HG03045 (cell line): ENCODE data around the gene SIN3B.
"Not testable (repeated sequence)": the region's sequence is repeated elsewhere in the genome, so short reads cannot be mapped to it uniquely, and the experiment has no call there.

Source experiments
- ATAC-seq: cut with Tn5 transposase; IDR thresholded peaks from one replicate; pipeline ENCODE4 v1.9.1; 2021; ENCODE audit warnings: mild to moderate bottlenecking, moderate library complexity; ENCODE audit not compliant: unreplicated experiment

SIN3B gene, protein sequence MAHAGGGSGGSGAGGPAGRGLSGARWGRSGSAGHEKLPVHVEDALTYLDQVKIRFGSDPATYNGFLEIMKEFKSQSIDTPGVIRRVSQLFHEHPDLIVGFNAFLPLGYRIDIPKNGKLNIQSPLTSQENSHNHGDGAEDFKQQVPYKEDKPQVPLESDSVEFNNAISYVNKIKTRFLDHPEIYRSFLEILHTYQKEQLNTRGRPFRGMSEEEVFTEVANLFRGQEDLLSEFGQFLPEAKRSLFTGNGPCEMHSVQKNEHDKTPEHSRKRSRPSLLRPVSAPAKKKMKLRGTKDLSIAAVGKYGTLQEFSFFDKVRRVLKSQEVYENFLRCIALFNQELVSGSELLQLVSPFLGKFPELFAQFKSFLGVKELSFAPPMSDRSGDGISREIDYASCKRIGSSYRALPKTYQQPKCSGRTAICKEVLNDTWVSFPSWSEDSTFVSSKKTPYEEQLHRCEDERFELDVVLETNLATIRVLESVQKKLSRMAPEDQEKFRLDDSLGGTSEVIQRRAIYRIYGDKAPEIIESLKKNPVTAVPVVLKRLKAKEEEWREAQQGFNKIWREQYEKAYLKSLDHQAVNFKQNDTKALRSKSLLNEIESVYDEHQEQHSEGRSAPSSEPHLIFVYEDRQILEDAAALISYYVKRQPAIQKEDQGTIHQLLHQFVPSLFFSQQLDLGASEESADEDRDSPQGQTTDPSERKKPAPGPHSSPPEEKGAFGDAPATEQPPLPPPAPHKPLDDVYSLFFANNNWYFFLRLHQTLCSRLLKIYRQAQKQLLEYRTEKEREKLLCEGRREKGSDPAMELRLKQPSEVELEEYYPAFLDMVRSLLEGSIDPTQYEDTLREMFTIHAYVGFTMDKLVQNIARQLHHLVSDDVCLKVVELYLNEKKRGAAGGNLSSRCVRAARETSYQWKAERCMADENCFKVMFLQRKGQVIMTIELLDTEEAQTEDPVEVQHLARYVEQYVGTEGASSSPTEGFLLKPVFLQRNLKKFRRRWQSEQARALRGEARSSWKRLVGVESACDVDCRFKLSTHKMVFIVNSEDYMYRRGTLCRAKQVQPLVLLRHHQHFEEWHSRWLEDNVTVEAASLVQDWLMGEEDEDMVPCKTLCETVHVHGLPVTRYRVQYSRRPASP

DNA sequence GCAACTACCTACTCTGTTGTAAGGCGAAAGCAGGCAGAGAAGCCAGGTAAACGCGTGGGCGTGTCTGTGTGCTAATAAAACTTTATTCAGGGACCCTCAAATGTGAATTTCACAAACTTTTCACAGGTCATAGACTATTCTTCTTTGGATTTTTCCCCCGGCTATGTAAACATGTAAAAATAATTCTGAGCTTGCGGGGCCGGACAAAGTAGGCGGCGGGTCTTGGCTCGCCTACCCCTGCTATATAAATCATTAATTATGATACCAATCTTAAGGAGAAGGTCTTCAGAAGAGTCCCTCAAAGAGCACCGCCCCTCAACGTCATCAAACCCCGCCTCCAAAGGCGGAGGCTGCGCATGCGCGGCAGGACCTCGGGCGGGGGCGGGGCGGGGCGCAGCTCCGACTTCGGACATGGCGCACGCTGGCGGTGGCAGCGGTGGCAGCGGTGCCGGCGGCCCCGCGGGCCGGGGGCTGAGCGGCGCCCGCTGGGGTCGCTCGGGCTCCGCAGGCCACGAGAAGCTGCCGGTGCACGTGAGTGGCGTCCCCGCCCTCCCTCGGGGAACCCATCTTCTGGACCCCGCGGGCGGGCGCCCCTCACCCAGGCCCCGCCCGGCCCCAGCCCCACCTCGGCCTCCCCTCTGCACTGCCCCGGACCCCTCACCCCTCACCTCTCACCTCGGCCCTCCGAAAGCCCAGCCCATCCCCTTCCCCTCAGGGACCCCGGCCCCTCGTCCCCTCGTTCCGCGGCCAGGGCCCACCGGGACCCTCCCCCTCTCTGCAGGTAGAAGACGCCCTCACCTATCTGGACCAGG, at the start of gene SIN3B:
SIN3B (plus strand) TSS at position 389 of the 812 bp plus-strand sequence; CDS start at position 412, 23 bp downstream.
- ATAC-seq, result peak; percentile 67

DNA sequence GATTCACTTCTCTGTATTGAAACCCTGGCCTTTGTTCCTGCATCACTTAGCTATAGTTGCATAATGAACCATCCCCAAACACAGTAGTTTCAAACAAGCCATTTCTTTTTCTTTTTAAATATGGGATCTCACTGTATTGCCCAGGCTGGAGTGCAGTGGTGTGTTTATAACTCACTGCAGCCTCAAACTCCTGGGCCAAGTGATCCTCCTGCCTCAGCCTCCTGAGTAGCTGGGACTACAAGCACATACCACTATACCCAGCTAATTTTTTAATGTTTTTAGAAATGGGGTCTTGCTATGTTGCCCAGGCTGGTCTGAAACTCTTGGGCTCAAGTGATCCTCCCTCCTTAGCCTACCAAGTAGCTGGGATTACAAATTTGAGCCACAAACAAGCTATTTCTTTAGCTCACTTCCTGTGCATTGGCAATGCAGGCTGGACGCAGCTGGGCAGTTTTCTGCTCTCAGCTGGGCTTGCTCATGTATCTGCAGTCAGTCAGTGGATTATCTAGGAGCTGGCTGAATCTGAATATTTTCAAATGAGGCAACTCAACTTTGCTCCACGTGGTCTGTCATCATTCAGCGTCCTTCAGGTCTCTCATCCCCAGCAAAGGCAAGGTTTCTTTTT, 49.5 kb upstream of the SIN3B start:
- ATAC-seq, result no peak

DNA sequence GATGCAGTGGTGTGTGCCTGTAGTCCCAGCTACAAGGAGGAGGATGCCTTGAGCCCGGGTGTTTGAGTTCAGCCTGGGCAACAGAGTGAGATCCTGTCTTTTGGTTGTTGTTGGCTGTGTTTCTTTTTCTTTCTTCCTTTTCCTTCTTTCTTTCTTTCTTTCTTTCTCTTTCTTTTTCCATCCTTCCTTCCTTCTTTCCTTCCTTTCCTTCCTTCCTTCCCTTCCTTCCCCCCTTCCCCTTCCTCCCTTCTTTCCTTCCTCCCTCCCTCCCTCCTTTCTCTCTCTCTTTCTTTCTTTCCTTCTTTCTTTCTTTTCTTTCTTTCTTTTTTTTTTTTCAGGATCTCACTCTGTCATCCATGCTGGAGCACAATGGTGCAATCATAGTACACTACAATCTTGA, 46.5 kb upstream of the SIN3B start:
- ATAC-seq, result no peak

DNA sequence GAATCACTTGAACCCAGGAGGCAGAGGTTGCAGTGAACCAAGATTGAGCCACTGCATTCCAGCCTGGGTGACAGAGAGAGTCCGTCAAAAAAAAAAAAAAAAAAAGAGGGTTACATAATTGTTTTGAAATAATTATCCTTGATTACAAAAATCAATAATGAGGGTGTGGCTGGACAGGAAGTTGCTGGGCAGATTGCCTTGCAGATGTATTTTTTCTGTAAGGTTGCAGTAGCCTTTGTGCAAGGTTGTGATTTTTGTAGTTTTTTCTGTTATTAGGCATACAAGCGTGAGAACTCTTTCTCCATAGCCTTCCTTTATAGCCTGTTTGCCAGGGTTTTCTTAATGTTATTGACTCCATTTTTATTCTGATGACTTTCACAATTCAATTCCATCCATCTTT, 40.7 kb upstream of the SIN3B start:
- ATAC-seq, result no peak

DNA sequence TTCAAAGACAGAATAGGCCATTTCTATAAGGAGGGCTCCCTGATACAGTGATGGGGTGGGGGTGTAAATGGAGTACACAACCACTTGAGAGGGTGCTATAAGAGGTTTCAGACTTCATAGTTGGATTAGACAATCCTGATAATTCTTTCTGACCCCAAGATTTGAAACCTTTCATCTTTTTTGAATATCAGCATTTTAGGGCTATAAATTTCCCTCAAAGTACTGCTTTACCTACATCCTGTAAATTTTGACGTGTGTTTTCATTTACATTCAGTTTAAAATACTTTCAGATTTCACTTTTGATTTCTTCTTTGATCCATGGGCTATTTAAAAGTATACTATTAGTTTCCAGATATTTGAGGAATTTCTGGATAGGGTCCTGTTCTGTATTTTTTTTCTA, 40.0 kb upstream of the SIN3B start:
- no peak for ATAC-seq

DNA sequence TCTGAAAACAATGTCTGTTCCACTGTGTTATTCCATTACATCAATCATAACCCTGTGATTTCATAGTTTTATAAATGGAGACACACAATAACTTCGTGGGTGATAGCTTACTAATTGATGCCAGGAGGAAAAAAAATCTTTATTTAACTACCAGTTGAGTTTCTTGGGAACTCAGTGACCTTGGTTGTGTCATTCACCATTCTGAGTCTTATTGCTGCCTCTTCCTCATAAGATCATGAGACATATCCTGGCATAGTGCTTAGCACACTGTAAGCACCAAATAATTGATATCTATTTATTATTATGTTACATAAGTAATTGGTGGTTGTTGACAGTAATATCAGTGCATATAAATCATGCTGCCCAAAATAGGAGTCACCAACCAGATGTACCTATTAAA, 39.1 kb upstream of the SIN3B start:
- no peak for ATAC-seq

DNA sequence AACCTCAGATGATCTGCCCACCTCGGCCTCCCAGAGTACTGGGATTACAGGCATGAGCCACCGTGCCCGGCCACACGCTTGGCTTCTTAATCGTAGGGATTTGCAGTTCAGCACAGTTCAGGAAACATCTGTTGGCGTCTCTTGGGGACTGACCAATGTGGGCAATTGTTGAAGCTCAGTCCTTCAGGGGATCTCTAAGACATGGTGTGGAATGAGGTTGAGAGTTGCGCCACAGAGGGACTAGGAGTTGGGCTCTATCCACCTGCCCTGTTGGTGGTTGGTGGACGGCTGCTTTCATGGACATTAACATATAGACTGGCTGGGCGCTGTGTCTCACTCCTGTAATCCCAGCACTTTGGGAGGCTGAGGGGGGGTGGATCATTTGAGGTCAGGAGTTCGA, 37.3 kb upstream of the SIN3B start:
- no peak for ATAC-seq

DNA sequence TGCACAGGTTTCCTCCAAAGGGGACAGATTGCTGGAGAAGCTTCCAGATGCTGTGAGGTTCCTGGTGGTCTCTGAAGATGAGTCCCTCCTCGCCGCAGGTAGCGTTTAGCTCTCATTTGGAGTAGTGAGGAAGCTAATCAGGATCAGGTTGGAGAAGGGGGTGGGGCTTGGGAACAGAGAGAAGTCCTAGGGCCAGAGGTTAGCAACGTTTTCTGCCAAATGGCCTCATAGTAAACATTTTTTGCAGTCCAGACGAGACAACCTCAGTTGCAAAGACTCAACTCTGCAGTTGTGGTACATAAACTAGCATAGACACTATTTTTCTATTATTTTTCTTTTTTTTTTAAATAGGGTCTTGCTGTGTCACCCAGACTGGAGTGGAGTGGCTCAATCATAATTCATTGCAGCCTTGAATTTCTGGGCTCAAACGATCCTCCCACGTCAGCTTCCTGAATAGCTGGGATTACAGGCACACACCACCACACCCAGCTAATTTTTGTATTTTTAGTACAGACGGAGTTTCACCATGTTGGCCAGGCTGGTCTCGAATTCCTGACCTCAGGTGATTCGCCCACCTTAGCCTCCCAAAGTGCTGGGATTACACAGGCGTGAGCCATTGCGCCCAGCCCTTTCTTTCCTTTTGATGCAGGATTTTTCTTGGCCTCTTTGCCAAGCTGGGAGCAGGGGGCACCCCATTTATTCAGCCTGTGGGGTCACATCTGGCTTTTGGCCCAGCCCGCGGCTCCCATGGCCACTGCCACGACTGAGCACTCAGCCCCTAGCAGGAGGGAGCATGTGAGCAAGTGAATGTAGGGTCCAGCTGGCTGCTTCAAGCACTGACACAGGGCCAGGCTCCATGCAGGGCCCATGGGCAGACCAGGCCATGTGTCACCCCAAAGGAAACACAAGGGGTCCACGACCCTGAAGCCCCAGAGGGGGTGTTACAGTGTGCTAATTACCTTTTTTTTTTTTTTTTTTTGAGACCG, 34.4 kb upstream of the SIN3B start:
- no peak for ATAC-seq

DNA sequence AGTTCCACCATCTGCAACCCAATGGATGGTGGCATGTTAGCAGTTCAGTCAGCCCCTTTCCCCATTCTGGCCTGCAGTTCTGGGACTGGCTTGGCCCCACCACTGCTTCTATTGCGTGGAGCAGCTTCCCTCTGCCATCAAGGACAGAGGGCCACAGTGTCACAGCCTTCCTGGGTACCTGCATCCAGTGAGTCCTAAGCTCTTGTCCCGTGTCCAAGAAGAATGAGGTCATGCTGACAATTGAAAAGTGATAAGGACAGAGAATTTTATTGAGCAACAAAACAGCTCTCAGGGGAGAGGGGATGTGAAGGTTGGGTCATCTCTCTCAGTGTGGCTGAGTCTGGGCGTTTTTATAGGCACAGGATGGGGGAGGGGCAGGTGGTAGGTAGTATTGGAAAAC, 33.5 kb upstream of the SIN3B start:
- no peak for ATAC-seq

DNA sequence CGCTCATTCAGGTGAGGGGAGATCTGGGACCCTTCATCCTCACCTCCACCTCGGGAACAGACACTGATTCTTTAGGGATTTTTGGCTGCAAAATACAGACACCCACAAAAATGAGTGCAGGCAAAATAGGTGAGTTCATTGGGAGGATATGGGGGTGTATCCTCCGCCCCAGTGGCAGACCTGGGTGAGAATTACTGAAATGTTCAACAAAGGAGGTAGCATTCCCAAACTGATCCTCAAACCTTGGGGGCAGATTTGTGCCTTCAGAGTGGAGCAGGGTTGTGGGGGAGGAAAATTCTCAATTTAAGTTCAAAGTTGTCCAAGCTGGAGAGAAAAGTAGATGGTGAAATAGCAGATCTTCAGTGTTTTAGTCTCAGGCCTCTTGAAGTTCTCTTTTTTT, 31.3 kb upstream of the SIN3B start:
- ATAC-seq, result no peak

DNA sequence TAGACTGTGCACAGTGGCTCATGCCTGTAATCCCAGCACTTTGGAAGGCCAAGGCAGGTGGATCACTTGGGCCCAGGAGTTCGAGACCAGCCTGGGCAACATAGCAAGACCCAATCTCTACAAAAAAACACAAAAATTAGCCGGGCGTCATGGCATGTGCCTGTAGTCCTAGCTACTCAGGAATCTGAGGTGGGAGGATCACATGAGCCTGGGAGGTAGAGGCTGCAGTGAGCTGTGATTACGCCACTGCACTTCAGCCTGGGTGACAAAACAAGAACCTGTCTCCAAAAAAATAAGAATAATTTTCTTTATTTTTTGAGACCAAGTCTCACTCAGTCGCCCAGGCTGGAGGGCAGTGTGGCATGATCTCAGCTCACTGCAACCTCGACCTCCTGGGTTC, 30.9 kb upstream of the SIN3B start:
- not testable (repeated sequence) for ATAC-seq

DNA sequence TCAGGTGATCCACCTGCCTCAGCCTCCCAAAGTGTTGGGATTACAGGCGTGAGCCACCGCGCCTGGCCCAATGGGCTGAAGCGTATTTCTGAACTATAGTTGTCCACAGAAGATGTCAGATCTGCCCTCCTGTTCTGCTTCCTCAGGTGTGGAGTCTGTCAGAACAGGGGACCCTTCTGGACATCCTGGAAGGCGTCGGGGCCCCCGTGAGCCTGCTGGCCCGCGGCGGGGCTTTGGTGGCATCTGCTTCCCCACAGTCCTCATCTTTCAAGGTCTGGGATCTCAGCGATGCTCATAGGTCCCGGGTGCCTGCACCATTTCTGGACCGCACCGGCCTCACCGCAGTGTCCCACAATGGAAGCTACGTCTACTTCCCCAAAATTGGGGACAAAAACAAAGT, 29.5 kb upstream of the SIN3B start:
- ATAC-seq, result no peak

DNA sequence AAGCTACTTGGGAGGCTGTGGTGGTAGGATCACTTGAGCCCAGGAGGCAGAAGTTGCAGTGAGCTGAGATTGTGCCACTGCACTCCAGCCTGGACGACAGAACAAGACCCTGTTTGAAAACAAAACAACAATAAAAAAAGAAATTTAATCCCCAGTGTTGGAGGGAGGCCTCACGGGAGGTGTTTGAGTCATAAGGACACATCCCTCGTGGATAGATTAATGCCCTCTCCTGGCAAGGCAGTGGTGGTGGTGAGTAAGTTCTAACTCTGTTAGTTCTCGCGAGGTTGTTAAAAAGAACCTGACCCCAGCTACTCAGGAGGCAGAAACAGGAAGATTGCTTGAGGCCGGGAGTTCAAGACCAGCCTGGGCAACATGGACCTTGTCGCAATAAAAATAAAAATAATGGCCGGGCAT, 27.6 kb upstream of the SIN3B start:
- no peak for ATAC-seq

DNA sequence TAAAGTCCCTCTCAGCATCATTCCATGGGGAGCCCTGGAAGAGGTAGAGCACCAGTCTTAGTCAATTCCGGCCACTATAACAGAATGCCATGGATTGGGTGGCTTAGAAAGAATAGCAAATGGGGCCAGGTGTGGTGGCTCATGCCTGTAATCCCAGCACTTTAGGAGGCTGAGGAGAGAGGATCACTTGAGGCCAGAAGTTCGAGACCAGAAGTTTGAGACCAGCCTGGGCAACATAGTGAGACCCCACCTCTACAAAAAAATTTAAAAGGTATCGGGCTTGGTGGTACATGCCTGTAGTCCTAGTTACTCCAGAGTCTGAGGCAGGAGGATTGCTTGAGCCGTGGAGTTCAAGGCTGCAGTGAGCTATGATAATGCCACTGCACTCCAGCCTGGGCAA, 25.0 kb upstream of the SIN3B start:
- ATAC-seq, result no peak

DNA sequence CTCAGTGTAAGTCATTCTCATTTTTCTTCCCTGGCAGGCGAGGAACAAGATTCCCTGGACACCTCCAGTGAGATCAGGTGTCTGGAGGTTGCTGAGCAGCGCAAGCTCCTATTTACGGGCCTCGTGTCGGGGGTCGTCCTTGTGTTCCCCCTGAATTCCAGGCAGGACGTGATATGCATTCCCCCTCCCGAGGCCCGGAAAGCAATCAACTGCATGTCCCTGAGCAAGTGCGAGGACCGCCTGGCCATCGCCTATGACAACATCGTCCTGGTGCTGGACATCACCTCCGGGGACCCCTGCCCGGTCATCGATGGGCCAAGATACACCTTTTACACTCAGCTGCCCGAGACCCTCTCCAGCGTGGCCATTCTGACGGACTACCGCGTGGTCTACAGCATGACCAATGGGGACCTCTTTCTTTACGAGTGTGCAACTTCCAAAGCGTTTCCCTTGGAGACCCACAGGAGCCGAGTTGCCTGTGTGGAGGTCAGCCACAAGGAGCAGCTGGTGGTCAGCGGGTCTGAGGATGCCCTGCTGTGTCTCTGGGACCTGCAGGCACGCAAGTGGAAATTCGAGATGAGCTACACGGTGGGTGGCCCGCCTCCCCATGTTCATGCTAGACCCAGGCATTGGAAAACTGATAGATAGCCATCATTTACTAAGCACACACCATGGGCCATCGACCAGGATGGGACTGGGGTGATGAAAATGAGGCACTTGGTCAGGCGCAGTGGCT, 21.5 kb upstream of the SIN3B start:
- no peak for ATAC-seq

DNA sequence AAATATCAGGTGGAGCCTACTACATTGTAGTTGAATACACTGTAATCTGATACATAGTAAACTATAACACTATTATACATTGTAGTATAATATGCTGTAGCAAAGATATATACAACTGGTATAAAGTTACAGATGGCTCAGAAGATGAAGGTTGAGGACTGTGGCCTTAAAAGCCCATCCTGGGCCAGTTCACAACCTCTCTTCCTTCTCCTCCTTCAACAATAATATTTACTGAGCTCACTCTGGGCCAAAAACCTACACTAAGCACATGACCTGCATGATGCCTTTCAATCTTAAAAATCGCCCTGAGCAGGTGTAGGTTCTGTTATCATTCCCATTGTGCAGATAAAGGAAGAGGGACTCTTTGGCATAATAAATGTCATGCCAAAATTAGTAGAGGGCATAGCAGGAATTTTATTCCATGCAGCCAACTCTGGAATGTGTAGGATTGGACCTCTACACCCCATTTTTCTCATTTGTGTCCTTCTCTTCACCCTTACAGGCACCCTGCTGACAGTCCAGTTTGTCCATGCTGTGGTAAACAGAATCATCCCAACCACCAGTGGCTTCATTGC, 14.6 kb upstream of the SIN3B start:
- no peak for ATAC-seq

DNA sequence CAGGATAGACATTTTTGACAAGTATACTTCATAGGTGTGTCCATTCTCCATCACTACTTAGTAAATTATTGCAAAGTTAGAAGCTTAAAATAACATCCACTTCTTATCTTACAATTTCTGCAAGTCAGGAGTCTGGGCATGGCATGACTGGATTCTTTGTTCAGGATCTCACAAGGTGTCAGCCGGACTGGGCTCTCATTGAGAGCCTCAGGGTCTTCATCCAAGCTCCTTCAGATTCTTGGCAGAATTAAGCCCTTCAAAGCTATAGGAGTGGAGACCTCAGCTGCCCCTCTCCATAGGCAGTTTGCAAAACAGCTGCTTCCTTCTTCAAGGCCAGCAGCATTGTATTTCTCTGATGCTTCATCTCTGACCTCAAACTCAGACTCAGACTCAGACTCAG, 9.1 kb upstream of the SIN3B start:
- no peak for ATAC-seq

DNA sequence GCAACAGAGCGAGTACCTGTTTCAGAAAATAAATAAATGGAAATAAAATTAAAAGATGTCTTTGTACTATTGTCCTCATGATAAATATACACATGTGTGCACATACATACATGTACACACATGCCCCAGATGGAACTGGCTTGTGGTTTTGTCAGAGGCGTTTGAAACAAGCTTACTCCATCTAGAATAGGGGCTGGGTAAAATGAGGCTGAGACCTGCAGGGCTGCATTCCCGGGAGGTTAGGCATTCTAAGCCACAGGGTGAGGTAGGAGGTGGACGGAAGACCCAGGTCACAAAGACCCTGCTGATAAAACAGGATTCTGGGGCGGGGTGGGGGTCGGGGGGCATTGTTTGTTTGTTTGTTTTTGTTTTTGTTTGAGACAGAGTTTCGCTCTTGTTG, 8.1 kb upstream of the SIN3B start:
- no peak for ATAC-seq
